WTC11 (cell line): ENCODE measurements around the gene NDUFV2. TPM values are rescaled to one million over a fixed set of nuclear protein-coding genes. Genes with fewer than 3 reads are reported as not detected.

Experiments used
- ATAC-seq: fragments of 200-7000 bp; cut with Tn5 transposase; 2 replicates; pipeline ENCODE4 v1.10.0; 2021; ENCODE audit warnings: mild to moderate bottlenecking, moderate library complexity
- CTCF ChIA-PET: fragments of 300-600 bp; sonication (Branson Sonifier 250); formaldehyde crosslinking; loops from one replicate; lab custom pipeline; 2021; ENCODE audit warnings: antibody characterized with exemption; lab: Charles Lee
- POLR2A ChIA-PET: fragments of 350-600 bp; sonication (Branson Sonifier 250); formaldehyde crosslinking; loops from one replicate; lab custom pipeline; 2021; ENCODE audit warnings: antibody characterized with exemption; lab: Charles Lee
- DNase-seq: peaks from one replicate; pipeline ENCODE4 v3.0.0; 2021; ENCODE audit warnings: low spot score
- H3K27ac Mint-ChIP-seq: 2 replicates; pipeline ENCODE4 v1.8.0; 2021; ENCODE audit warnings: mixed read lengths
- H3K27me3 Mint-ChIP-seq: 2 replicates; pipeline ENCODE4 v1.8.0; 2021; ENCODE audit warnings: low read depth, mild to moderate bottlenecking, moderate library complexity, mixed read lengths
- H3K36me3 Mint-ChIP-seq: 2 replicates; pipeline ENCODE4 v1.8.0; 2021; ENCODE audit warnings: mixed read lengths
- H3K4me1 Mint-ChIP-seq: 2 replicates; pipeline ENCODE4 v1.8.0; 2022; ENCODE audit warnings: mixed read lengths
- H3K4me3 Mint-ChIP-seq: 2 replicates; pipeline ENCODE4 v1.8.0; 2021; ENCODE audit warnings: mild to moderate bottlenecking, moderate library complexity, mixed read lengths
- H3K9me3 Mint-ChIP-seq: 2 replicates; pipeline ENCODE4 v1.8.0; 2021; ENCODE audit warnings: mixed read lengths
- CREB1 ChIP-seq: sonication (generic); formaldehyde crosslinking; IDR thresholded peaks from 2 replicates; pipeline ENCODE4 v1.8.0; 2023; ENCODE audit warnings: mild to moderate bottlenecking, missing genetic modification reagents
- FOXJ3 ChIP-seq: sonication (generic); formaldehyde crosslinking; IDR thresholded peaks from 2 replicates; pipeline ENCODE4 v1.9.0; 2021; ENCODE audit warnings: missing genetic modification reagents, mild to moderate bottlenecking, borderline replicate concordance
- FOXK1 ChIP-seq: sonication (generic); formaldehyde crosslinking; IDR thresholded peaks from 2 replicates; pipeline ENCODE4 v1.8.0; 2022; ENCODE audit warnings: mild to moderate bottlenecking, moderate library complexity, missing genetic modification reagents
- NFYB ChIP-seq: sonication (generic); formaldehyde crosslinking; conservative IDR thresholded peaks from 2 replicates; pipeline ENCODE4 v1.8.0; 2022; ENCODE audit warnings: low read depth, missing genetic modification reagents
- NR1H2 ChIP-seq: sonication (generic); formaldehyde crosslinking; IDR thresholded peaks from 2 replicates; pipeline ENCODE4 v1.9.0; 2021; ENCODE audit warnings: mild to moderate bottlenecking, moderate library complexity, missing genetic modification reagents
- TCF7 ChIP-seq: sonication (generic); formaldehyde crosslinking; IDR thresholded peaks from 2 replicates; pipeline ENCODE4 v1.8.0; 2022; ENCODE audit warnings: mild to moderate bottlenecking, low read depth, missing genetic modification reagents, moderate library complexity
- total RNA-seq: library from RNA; stranded (reverse); gene quantifications from 3 replicates; pipeline ENCODE4 v1.2.3, GENCODE V29; 2021
- TF ChIP-seq, protein P1 (sequence below): sonication (generic); formaldehyde crosslinking; IDR thresholded peaks from 2 replicates; pipeline ENCODE4 v1.8.1; 2023; ENCODE audit warnings: mild to moderate bottlenecking, missing genetic modification reagents
- TF ChIP-seq, protein P2 (sequence below): sonication (generic); formaldehyde crosslinking; IDR thresholded peaks from 2 replicates; pipeline ENCODE4 v1.8.0; 2022; ENCODE audit warnings: mild to moderate bottlenecking, missing genetic modification reagents
- TF ChIP-seq, protein P3 (sequence below): fragments of 250-450 bp; sonication (Bioruptor Pico); IDR thresholded peaks from 2 replicates; pipeline ENCODE4 v1.9.0; 2021; ENCODE audit warnings: mild to moderate bottlenecking
- TF ChIP-seq, protein P4 (sequence below): sonication (generic); formaldehyde crosslinking; IDR thresholded peaks from 2 replicates; pipeline ENCODE4 v1.8.1; 2022; ENCODE audit warnings: low read depth, missing genetic modification reagents, borderline replicate concordance

The NDUFV2 gene
- total RNA-seq, 1 experiment from 2014 or later, result 192 TPM

DNA sequence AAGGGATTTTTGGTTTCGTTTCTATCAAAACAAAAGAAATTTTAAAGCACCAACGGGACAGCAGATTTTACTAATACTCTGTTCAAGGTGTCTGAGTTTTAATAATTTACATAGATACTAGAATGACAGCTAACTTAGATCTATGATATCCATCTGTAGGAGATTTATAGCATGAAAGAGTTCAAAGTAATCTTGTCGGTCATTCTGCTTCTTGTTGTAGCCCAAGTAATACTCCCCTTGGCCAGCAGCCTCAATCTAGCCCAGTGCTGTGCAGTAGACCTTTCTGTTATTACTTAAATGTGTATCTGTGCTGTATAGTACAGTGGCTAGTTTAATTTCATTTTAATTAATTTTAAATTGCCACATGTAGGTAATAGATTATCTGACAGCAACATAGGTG lies 78.8 kb downstream of the NDUFV2 start:
- POLR2A ChIA-PET, result no interaction called here

DNA sequence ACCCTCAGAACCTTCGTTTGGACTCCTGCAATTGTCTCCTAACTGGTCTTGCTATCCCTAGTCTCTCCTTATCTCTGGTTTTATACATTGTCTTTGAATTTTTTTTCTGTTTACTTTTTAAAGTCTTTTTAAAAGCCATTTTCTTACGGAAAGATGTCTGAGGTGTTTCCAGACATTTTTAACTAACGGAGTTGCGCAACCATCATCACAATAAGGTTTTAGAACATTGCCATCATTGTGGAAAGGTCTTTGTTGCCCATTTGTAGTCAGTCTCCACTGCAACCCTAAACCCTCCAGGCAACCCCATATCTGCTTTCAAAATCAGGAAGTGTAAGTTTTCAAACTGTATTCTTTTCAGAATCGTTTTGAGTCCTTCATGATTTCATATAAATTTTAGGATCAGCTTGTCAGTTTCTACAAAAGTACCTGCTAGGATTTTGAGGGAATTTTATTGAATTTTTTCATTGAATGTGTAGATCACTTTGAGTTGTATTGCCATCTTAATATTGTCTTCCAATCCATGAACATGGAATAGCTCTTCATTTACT lies 80.4 kb downstream of the NDUFV2 start:
- no peaks in the 10 kb centered on the region for H3K9me3 Mint-ChIP-seq
- H3K27ac Mint-ChIP-seq, result peak overlapping the region; percentile 37; the same call in 1 of the 2 replicates
- peaks cover 10% of the 10 kb centered on the region for H3K4me1 Mint-ChIP-seq
- POLR2A ChIA-PET, result no interaction called here
- TF ChIP-seq CREB1 (CRISPR knock-in tag) (no peak), NR1H2 (CRISPR knock-in tag) (no peak), NFYB (CRISPR knock-in tag) (no peak), FOXJ3 (CRISPR knock-in tag) (no peak)
- TF ChIP-seq, protein P1, sequence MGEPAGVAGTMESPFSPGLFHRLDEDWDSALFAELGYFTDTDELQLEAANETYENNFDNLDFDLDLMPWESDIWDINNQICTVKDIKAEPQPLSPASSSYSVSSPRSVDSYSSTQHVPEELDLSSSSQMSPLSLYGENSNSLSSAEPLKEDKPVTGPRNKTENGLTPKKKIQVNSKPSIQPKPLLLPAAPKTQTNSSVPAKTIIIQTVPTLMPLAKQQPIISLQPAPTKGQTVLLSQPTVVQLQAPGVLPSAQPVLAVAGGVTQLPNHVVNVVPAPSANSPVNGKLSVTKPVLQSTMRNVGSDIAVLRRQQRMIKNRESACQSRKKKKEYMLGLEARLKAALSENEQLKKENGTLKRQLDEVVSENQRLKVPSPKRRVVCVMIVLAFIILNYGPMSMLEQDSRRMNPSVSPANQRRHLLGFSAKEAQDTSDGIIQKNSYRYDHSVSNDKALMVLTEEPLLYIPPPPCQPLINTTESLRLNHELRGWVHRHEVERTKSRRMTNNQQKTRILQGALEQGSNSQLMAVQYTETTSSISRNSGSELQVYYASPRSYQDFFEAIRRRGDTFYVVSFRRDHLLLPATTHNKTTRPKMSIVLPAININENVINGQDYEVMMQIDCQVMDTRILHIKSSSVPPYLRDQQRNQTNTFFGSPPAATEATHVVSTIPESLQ, result no peak
- TF ChIP-seq, protein P2, sequence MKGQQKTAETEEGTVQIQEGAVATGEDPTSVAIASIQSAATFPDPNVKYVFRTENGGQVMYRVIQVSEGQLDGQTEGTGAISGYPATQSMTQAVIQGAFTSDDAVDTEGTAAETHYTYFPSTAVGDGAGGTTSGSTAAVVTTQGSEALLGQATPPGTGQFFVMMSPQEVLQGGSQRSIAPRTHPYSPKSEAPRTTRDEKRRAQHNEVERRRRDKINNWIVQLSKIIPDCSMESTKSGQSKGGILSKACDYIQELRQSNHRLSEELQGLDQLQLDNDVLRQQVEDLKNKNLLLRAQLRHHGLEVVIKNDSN (CRISPR knock-in tag), result no peak
- TF ChIP-seq, protein P3, sequence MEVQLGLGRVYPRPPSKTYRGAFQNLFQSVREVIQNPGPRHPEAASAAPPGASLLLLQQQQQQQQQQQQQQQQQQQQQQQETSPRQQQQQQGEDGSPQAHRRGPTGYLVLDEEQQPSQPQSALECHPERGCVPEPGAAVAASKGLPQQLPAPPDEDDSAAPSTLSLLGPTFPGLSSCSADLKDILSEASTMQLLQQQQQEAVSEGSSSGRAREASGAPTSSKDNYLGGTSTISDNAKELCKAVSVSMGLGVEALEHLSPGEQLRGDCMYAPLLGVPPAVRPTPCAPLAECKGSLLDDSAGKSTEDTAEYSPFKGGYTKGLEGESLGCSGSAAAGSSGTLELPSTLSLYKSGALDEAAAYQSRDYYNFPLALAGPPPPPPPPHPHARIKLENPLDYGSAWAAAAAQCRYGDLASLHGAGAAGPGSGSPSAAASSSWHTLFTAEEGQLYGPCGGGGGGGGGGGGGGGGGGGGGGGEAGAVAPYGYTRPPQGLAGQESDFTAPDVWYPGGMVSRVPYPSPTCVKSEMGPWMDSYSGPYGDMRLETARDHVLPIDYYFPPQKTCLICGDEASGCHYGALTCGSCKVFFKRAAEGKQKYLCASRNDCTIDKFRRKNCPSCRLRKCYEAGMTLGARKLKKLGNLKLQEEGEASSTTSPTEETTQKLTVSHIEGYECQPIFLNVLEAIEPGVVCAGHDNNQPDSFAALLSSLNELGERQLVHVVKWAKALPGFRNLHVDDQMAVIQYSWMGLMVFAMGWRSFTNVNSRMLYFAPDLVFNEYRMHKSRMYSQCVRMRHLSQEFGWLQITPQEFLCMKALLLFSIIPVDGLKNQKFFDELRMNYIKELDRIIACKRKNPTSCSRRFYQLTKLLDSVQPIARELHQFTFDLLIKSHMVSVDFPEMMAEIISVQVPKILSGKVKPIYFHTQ (CRISPR knock-in tag), result no peak
- H3K36me3 Mint-ChIP-seq, result peaks cover 11% of the 10 kb centered on the region
- no peaks in the 10 kb centered on the region for H3K27me3 Mint-ChIP-seq
- no peak overlapping the region for H3K4me3 Mint-ChIP-seq
- DNase-seq, result no peak
- CTCF ChIA-PET, result no interaction called here
- ATAC-seq, result no peak

More for the DNA sequence above, 78.8 kb downstream of the NDUFV2 start:
- no peak overlapping the region for H3K4me3 Mint-ChIP-seq
- CTCF ChIA-PET, result no interaction called here
- DNase-seq, result no peak
- no peak for TF ChIP-seq TCF7 (CRISPR knock-in tag)
- TF ChIP-seq, protein P4, sequence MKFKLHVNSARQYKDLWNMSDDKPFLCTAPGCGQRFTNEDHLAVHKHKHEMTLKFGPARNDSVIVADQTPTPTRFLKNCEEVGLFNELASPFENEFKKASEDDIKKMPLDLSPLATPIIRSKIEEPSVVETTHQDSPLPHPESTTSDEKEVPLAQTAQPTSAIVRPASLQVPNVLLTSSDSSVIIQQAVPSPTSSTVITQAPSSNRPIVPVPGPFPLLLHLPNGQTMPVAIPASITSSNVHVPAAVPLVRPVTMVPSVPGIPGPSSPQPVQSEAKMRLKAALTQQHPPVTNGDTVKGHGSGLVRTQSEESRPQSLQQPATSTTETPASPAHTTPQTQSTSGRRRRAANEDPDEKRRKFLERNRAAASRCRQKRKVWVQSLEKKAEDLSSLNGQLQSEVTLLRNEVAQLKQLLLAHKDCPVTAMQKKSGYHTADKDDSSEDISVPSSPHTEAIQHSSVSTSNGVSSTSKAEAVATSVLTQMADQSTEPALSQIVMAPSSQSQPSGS (CRISPR knock-in tag), result no peak
- TF ChIP-seq FOXK1 (CRISPR knock-in tag), result no peak
- H3K4me1 Mint-ChIP-seq, result peaks cover 10% of the 10 kb centered on the region
- ATAC-seq, result no peak
- peaks cover 9% of the 10 kb centered on the region for H3K36me3 Mint-ChIP-seq
- no peaks in the 10 kb centered on the region for H3K27me3 Mint-ChIP-seq
- H3K9me3 Mint-ChIP-seq, result no peaks in the 10 kb centered on the region
- H3K27ac Mint-ChIP-seq, result no peak overlapping the region

Other genes starting within 250 kb of the NDUFV2 start
- 42.2 to 44.7 TPM (median 43.4 TPM) in 3 replicates for gene ANKRD12, start 34.1 kb downstream of the NDUFV2 start, total RNA-seq
- gene TWSG1, start 232.1 kb downstream of the NDUFV2 start, total RNA-seq, result 18.2 to 19.3 TPM (median 18.3 TPM) in 3 replicates